ENCODE measurements around the gene KPNA4. TPM values are rescaled to one million over a fixed set of nuclear protein-coding genes. Genes with fewer than 3 reads are reported as not detected.

The KPNA4 gene
- total and polyA plus RNA-seq, 2 donors (not counting 3 experiments of a cell fraction or from before 2014, with no cell fraction given): 12.2 to 70.1 TPM

GRCh38 chr3:160472344-160472743, 93.0 kb downstream of the KPNA4 start:
- TF ChIP-seq, protein P1, sequence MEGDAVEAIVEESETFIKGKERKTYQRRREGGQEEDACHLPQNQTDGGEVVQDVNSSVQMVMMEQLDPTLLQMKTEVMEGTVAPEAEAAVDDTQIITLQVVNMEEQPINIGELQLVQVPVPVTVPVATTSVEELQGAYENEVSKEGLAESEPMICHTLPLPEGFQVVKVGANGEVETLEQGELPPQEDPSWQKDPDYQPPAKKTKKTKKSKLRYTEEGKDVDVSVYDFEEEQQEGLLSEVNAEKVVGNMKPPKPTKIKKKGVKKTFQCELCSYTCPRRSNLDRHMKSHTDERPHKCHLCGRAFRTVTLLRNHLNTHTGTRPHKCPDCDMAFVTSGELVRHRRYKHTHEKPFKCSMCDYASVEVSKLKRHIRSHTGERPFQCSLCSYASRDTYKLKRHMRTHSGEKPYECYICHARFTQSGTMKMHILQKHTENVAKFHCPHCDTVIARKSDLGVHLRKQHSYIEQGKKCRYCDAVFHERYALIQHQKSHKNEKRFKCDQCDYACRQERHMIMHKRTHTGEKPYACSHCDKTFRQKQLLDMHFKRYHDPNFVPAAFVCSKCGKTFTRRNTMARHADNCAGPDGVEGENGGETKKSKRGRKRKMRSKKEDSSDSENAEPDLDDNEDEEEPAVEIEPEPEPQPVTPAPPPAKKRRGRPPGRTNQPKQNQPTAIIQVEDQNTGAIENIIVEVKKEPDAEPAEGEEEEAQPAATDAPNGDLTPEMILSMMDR (IDR thresholded peaks at IDR 0.05; ENCODE audit: extremely low read depth in 1 of 2, insufficient read depth in 1 of 2, low read depth in 1 of 2, low read length in 2 of 2): no peak
- TF ChIP-seq FOS (IDR thresholded peaks at IDR 0.05; ENCODE audit: borderline replicate concordance, insufficient read depth, low read length) (no peak), GATA2 (IDR thresholded peaks at IDR 0.05; ENCODE audit: insufficient read depth, insufficient read length, low read depth, low read length) (no peak), JUN (IDR thresholded peaks at IDR 0.05; ENCODE audit: borderline replicate concordance, insufficient read depth, insufficient read length, low read depth) (no peak), EZH2 (IDR thresholded peaks at IDR 0.05; ENCODE audit: borderline replicate concordance, low read depth, low read length, severe bottlenecking) (no peak), MYC (IDR thresholded peaks at IDR 0.05; ENCODE audit: low read depth, low read length) (no peak), POLR2A (IDR thresholded peaks at IDR 0.05; ENCODE audit: low read depth, low read length) (no peak), POLR2AphosphoS5 (IDR thresholded peaks at IDR 0.05; ENCODE audit: insufficient read depth, low read depth, low read length) (no peak)
- TF ChIP-seq, protein P2, sequence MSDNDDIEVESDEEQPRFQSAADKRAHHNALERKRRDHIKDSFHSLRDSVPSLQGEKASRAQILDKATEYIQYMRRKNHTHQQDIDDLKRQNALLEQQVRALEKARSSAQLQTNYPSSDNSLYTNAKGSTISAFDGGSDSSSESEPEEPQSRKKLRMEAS (IDR thresholded peaks at IDR 0.05; ENCODE audit: insufficient read depth, insufficient read length): no peak
- H3K9ac ChIP-seq (replicated peaks; ENCODE audit: extremely low read depth, insufficient read depth, low read length): no peak overlapping the region
- H3K27me3 ChIP-seq (ENCODE audit: control insufficient read depth in 2 of 2, insufficient read depth in 2 of 2, low read length in 2 of 2): peaks cover 23 to 24% of the 10 kb centered on the region in 2 experiments
- intact Hi-C loops (cut with micrococcal nuclease): no loop called here
- no peaks in the 10 kb centered on the region for H3K36me3 ChIP-seq (ENCODE audit: control insufficient read depth in 2 of 2, extremely low read depth in 1 of 2, insufficient read depth in 2 of 2, low read length in 2 of 2)
- ChIA-PET CTCF (no interaction called here), POLR2A (no interaction called here)
- no peak overlapping the region for H3K27ac ChIP-seq (ENCODE audit: insufficient read depth, low read depth, low read length)
- dilution Hi-C loops (cut with MboI; ENCODE audit: extremely low pct_ligation_motif_present, low sequenced_read_pairs): no loop called here
- H3K9me1 ChIP-seq (replicated peaks; ENCODE audit: control insufficient read depth, extremely low read depth, insufficient read depth, low read length): no peaks in the 10 kb centered on the region
- H3K4me1 ChIP-seq (ENCODE audit: control insufficient read depth, extremely low read depth, insufficient read depth, low read length): no peaks in the 10 kb centered on the region
- H4K20me1 ChIP-seq (replicated peaks; ENCODE audit: control insufficient read depth, extremely low read depth, insufficient read depth, low read length): no peaks in the 10 kb centered on the region
- no peak overlapping the region for H2AFZ ChIP-seq (ENCODE audit: low read depth, low read length)
- no TSS peak for BruUV-seq (replicated peaks)
- FAIRE-seq: no peak
- no peaks in the 10 kb centered on the region for H3K9me3 ChIP-seq (replicated peaks; ENCODE audit: control insufficient read depth, insufficient read depth, low read length)
- DNase-seq (ENCODE audit: low read depth, low spot score): no peak
- no peak overlapping the region for H3K4me3 ChIP-seq (replicated peaks in 1 of 3; ENCODE audit: insufficient read depth in 1 of 3, low read depth in 1 of 3, low read length in 3 of 3)
- H3K4me2 ChIP-seq (ENCODE audit: insufficient read depth, low read length): no peak overlapping the region
- H3K79me2 ChIP-seq (ENCODE audit: control insufficient read depth, insufficient read depth, low read length): no peaks in the 10 kb centered on the region
